DOHH2 (cell line): ENCODE measurements around the gene ERI3.

ENCODE experiments used
- EZH2phosphoT487 ChIP-seq: fragments of 200-600 bp; sonication (generic); IDR thresholded peaks from 2 replicates; pipeline ENCODE4 v1.6.1; 2017; ENCODE audit warnings: borderline replicate concordance, mild to moderate bottlenecking, antibody characterized with exemption, low read length, moderate library complexity, mixed read lengths
- TF ChIP-seq, protein P1 (sequence below): fragments of 200-600 bp; sonication (generic); IDR thresholded peaks from one replicate; pipeline ENCODE4 v1.5.1; 2014; ENCODE audit warnings: antibody characterized with exemption, mild to moderate bottlenecking, low read depth, low read length; ENCODE audit not compliant: poor library complexity, severe bottlenecking

DNA sequence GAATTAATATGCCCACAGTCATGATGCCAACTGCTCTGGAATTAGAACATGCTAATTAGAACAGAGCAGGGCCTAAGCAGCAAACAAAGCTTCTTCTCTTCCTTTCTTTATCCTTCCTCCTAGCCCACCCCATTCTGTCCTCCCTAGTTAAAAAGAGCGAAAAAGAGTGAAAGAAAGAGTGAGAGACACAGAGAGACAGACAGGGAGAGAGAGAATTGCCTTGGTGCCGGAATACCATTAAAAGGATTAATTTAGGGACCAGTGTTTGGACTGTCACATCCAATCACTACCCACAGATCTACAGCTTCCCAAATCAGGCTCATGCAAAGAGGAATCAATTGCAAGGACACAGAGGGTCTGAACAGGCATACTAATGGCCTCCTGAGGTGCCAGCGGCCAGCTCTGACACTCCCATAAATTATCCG lies 7.0 kb downstream of the ERI3 start:
- TF ChIP-seq, protein P1, sequence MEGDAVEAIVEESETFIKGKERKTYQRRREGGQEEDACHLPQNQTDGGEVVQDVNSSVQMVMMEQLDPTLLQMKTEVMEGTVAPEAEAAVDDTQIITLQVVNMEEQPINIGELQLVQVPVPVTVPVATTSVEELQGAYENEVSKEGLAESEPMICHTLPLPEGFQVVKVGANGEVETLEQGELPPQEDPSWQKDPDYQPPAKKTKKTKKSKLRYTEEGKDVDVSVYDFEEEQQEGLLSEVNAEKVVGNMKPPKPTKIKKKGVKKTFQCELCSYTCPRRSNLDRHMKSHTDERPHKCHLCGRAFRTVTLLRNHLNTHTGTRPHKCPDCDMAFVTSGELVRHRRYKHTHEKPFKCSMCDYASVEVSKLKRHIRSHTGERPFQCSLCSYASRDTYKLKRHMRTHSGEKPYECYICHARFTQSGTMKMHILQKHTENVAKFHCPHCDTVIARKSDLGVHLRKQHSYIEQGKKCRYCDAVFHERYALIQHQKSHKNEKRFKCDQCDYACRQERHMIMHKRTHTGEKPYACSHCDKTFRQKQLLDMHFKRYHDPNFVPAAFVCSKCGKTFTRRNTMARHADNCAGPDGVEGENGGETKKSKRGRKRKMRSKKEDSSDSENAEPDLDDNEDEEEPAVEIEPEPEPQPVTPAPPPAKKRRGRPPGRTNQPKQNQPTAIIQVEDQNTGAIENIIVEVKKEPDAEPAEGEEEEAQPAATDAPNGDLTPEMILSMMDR: no peak
- no peak for TF ChIP-seq EZH2phosphoT487
